Neural progenitor cell (in vitro differentiated cells): Measurements from ENCODE around the gene NRG2. TPM values are rescaled to one million over a fixed set of nuclear protein-coding genes. Genes with fewer than 3 reads are reported as not detected.

Experiments
- DNase-seq: peaks from one replicate; pipeline ENCODE4 v3.0.0-alpha.2; 2016; ENCODE audit warnings: low spot score
- H2AFZ ChIP-seq: fragments of 200-600 bp; sonication (generic); replicated peaks from 2 replicates; pipeline ENCODE4 v1.6.1; 2016; ENCODE audit warnings: antibody characterized with exemption
- H3F3A ChIP-seq: fragments of 200-600 bp; sonication (generic); 2 replicates; pipeline ENCODE4 v1.6.1; 2016; ENCODE audit warnings: antibody characterized with exemption, low read depth
- H3K27ac ChIP-seq: fragments of 200-600 bp; sonication (generic); 2 replicates; pipeline ENCODE4 v1.5.1; 2016; ENCODE audit warnings: mild to moderate bottlenecking
- H3K27me3 ChIP-seq: fragments of 200-600 bp; sonication (generic); 2 replicates; pipeline ENCODE4 v1.6.1; 2016; ENCODE audit warnings: mild to moderate bottlenecking, moderate library complexity
- H3K36me3 ChIP-seq: fragments of 200-600 bp; sonication (generic); 2 replicates; pipeline ENCODE4 v1.5.1; 2016
- H3K4me1 ChIP-seq: fragments of 200-600 bp; sonication (generic); 2 replicates; pipeline ENCODE4 v1.6.1; 2016; ENCODE audit warnings: mixed run types
- H3K4me2 ChIP-seq: fragments of 200-600 bp; sonication (generic); 2 replicates; pipeline ENCODE4 v1.6.1; 2016
- H3K4me3 ChIP-seq: fragments of 200-600 bp; sonication (generic); 2 replicates; pipeline ENCODE4 v1.5.1; 2016
- H3K79me2 ChIP-seq: fragments of 200-600 bp; sonication (generic); 2 replicates; pipeline ENCODE4 v1.6.1; 2016; ENCODE audit warnings: low read depth
- H3K9ac ChIP-seq: fragments of 200-600 bp; sonication (generic); 2 replicates; pipeline ENCODE4 v1.6.1; 2016
- H3K9me3 ChIP-seq: fragments of 200-600 bp; sonication (generic); 2 replicates; pipeline ENCODE4 v1.5.1; 2016; ENCODE audit warnings: low read depth
- H4K20me1 ChIP-seq: fragments of 200-600 bp; sonication (generic); 2 replicates; pipeline ENCODE4 v1.6.1; 2016; ENCODE audit warnings: low read depth
- H3K27ac Mint-ChIP-seq: 3 replicates; pipeline ENCODE4 v1.8.0; 2021; ENCODE audit warnings: mixed read lengths
- H3K27me3 Mint-ChIP-seq: 2 replicates; pipeline ENCODE4 v1.8.0; 2022; ENCODE audit warnings: low read depth, mild to moderate bottlenecking, inconsistent platforms, moderate library complexity, mixed read lengths; ENCODE audit not compliant: insufficient read depth
- H3K36me3 Mint-ChIP-seq: 3 replicates; pipeline ENCODE4 v1.8.0; 2021; ENCODE audit warnings: mixed read lengths
- H3K4me1 Mint-ChIP-seq: 3 replicates; pipeline ENCODE4 v1.8.0; 2021; ENCODE audit warnings: mixed read lengths
- H3K4me3 Mint-ChIP-seq: 3 replicates; pipeline ENCODE4 v1.8.0; 2021; ENCODE audit warnings: mild to moderate bottlenecking, moderate library complexity, mixed read lengths
- H3K9me3 Mint-ChIP-seq: 3 replicates; pipeline ENCODE4 v1.8.0; 2020; ENCODE audit warnings: mixed read lengths
- EZH2 ChIP-seq: fragments of 200-600 bp; sonication (generic); IDR thresholded peaks from 2 replicates; pipeline ENCODE4 v1.6.1; 2017; ENCODE audit warnings: antibody characterized with exemption, mild to moderate bottlenecking, moderate library complexity
- EZH2phosphoT487 ChIP-seq: fragments of 200-600 bp; sonication (generic); IDR thresholded peaks from 2 replicates; pipeline ENCODE4 v1.6.1; 2017; ENCODE audit warnings: antibody characterized with exemption
- total RNA-seq: library from RNA; depleted of rRNA; stranded (reverse); fragments of >200 nt; gene quantifications from 2 replicates; pipeline ENCODE4 v1.2.3, GENCODE V29; 2015; ENCODE audit warnings: low replicate concordance
- TF ChIP-seq, protein P1 (sequence below): fragments of 200-600 bp; sonication (generic); IDR thresholded peaks from 2 replicates; pipeline ENCODE4 v1.5.1; 2017; ENCODE audit warnings: antibody characterized with exemption, mild to moderate bottlenecking

NRG2 gene
- total RNA-seq, 1 donor from 2014 or later, result 0.13 TPM

GRCh38 chr5:139842321-139842720 lies 200.8 kb downstream of the NRG2 start:
- H3K4me3 ChIP-seq, result no peak overlapping the region
- no peak overlapping the region for H3K4me3 Mint-ChIP-seq
- no peak overlapping the region for H3K27ac Mint-ChIP-seq
- peaks cover 61% of the 10 kb centered on the region for H3K27me3 ChIP-seq
- H3K9me3 Mint-ChIP-seq, result no peaks in the 10 kb centered on the region
- peaks cover 23% of the 10 kb centered on the region for H3K27me3 Mint-ChIP-seq
- no peaks in the 10 kb centered on the region for H3F3A ChIP-seq
- no peaks in the 10 kb centered on the region for H3K79me2 ChIP-seq
- DNase-seq, result no peak
- H3K36me3 Mint-ChIP-seq, result no peaks in the 10 kb centered on the region
- H2AFZ ChIP-seq, result no peak overlapping the region
- peaks cover 3% of the 10 kb centered on the region for H3K4me1 Mint-ChIP-seq
- no peaks in the 10 kb centered on the region for H3K36me3 ChIP-seq
- no peak overlapping the region for H3K27ac ChIP-seq
- no peaks in the 10 kb centered on the region for H3K9me3 ChIP-seq
- H3K9ac ChIP-seq, result no peak overlapping the region
- H4K20me1 ChIP-seq, result peaks cover 10% of the 10 kb centered on the region
- no peak overlapping the region for H3K4me2 ChIP-seq
- TF ChIP-seq, protein P1, sequence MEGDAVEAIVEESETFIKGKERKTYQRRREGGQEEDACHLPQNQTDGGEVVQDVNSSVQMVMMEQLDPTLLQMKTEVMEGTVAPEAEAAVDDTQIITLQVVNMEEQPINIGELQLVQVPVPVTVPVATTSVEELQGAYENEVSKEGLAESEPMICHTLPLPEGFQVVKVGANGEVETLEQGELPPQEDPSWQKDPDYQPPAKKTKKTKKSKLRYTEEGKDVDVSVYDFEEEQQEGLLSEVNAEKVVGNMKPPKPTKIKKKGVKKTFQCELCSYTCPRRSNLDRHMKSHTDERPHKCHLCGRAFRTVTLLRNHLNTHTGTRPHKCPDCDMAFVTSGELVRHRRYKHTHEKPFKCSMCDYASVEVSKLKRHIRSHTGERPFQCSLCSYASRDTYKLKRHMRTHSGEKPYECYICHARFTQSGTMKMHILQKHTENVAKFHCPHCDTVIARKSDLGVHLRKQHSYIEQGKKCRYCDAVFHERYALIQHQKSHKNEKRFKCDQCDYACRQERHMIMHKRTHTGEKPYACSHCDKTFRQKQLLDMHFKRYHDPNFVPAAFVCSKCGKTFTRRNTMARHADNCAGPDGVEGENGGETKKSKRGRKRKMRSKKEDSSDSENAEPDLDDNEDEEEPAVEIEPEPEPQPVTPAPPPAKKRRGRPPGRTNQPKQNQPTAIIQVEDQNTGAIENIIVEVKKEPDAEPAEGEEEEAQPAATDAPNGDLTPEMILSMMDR, result no peak
- TF ChIP-seq EZH2 (no peak), EZH2phosphoT487 (no peak)
- no peaks in the 10 kb centered on the region for H3K4me1 ChIP-seq

DNA sequence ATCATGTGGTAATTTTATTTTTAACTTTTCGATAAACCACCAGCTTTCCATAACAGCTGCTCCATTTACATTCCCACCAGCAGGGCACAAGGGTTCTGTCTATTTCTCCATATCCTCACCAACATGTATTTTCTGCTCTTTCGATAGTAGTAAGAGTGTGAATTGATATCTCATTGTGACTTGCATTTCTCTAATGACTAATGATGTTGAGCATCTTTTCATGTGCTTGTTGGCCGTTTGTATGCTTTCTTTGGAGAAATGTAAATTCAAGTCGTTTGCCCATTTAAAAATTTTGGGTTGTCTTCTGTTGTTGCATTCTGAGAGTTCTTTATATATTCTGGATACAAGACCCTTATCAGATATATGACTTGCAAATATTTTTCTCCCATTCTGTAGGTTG lies 201.6 kb downstream of the NRG2 start:
- H3K4me2 ChIP-seq, result no peak overlapping the region
- no peak overlapping the region for H3K4me3 ChIP-seq
- Mint-ChIP-seq H3K27me3 (peaks cover 21% of the 10 kb centered on the region), H3K27ac (no peak overlapping the region), H3K36me3 (no peaks in the 10 kb centered on the region), H3K4me3 (no peak overlapping the region), H3K9me3 (no peaks in the 10 kb centered on the region), H3K4me1 (peaks cover 3% of the 10 kb centered on the region)
- H3K9ac ChIP-seq, result no peak overlapping the region
- no peak for DNase-seq
- no peaks in the 10 kb centered on the region for H3F3A ChIP-seq
- no peaks in the 10 kb centered on the region for H3K4me1 ChIP-seq
- no peaks in the 10 kb centered on the region for H3K9me3 ChIP-seq
- no peaks in the 10 kb centered on the region for H3K79me2 ChIP-seq
- peaks cover 6% of the 10 kb centered on the region for H4K20me1 ChIP-seq
- H3K36me3 ChIP-seq, result no peaks in the 10 kb centered on the region
- H3K27ac ChIP-seq, result no peak overlapping the region
- TF ChIP-seq EZH2 (no peak), EZH2phosphoT487 (no peak)
- TF ChIP-seq, protein P1, result no peak
- H3K27me3 ChIP-seq, result peaks cover 53% of the 10 kb centered on the region
- no peak overlapping the region for H2AFZ ChIP-seq

DNA sequence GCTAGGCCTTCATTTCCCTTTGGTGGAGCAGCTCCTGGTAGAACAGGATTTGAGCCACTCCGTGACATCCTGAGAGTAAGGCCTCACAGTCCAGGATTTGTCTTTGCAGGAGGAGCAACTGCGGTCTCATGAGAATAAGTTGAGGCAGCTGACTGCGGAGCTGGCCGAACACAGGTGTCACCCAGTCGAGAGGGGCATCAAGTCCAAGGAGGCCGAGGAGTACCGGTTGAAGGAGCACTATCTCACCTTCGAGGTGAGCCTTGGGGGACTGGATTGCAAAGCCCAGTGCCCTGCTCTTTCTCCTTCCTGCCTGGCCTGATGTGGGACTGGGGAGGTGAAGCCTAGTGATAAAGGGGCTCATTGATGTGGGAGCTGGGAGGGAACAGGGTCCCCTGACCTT lies 203.2 kb downstream of the NRG2 start:
- H3K79me2 ChIP-seq, result no peaks in the 10 kb centered on the region
- no peak overlapping the region for H3K4me2 ChIP-seq
- no peak overlapping the region for H3K4me3 Mint-ChIP-seq
- H2AFZ ChIP-seq, result no peak overlapping the region
- H4K20me1 ChIP-seq, result no peaks in the 10 kb centered on the region
- no peaks in the 10 kb centered on the region for H3F3A ChIP-seq
- H3K9me3 ChIP-seq, result no peaks in the 10 kb centered on the region
- H3K27me3 ChIP-seq, result peaks cover 39% of the 10 kb centered on the region
- H3K4me3 ChIP-seq, result no peak overlapping the region
- no peak for DNase-seq
- H3K4me1 Mint-ChIP-seq, result peaks cover 3% of the 10 kb centered on the region
- H3K9me3 Mint-ChIP-seq, result no peaks in the 10 kb centered on the region
- peaks cover 9% of the 10 kb centered on the region for H3K27me3 Mint-ChIP-seq
- H3K36me3 Mint-ChIP-seq, result no peaks in the 10 kb centered on the region
- no peak overlapping the region for H3K9ac ChIP-seq
- H3K36me3 ChIP-seq, result no peaks in the 10 kb centered on the region
- no peak overlapping the region for H3K27ac ChIP-seq
- H3K4me1 ChIP-seq, result no peaks in the 10 kb centered on the region
- TF ChIP-seq EZH2phosphoT487 (no peak), EZH2 (no peak)
- TF ChIP-seq, protein P1, result no peak
- no peak overlapping the region for H3K27ac Mint-ChIP-seq
